Right atrium auricular region (tissue), 2 donors: ENCODE data around the gene ZNF423. TPM values are rescaled to one million over a fixed set of nuclear protein-coding genes. Genes with fewer than 3 reads are reported as not detected.

Experiments
- DNase-seq: peaks from one replicate; pipeline ENCODE4 v3.0.0-alpha.2; 2019; ENCODE audit warnings: low spot score
- H3K27ac ChIP-seq, 2 donors: fragments of 200-600 bp; sonication (generic); 1 replicate in 1 of 2; 2 replicates in 1 of 2; pipeline ENCODE4 v1.5.1; 2016 to 2019
- H3K27me3 ChIP-seq, 2 donors: fragments of 200-600 bp; sonication (generic); one replicate each; pipeline versions ENCODE4 v1.5.1 to v1.6.0; 2017 to 2019
- H3K36me3 ChIP-seq: fragments of 200-600 bp; sonication (generic); one replicate; pipeline ENCODE4 v1.5.1; 2016
- H3K4me1 ChIP-seq, 2 donors: fragments of 200-600 bp; sonication (generic); one replicate each; pipeline versions ENCODE4 v1.5.1 to v1.6.0; 2017 to 2019
- H3K4me3 ChIP-seq, 2 donors: fragments of 200-600 bp; sonication (generic); 1 replicate in 1 of 2; 2 replicates in 1 of 2; pipeline ENCODE4 v1.5.1; 2017 to 2019; ENCODE audit warnings: mild to moderate bottlenecking in 1 of 2, moderate library complexity in 1 of 2
- H3K9me3 ChIP-seq, 2 donors: fragments of 200-600 bp; sonication (generic); one replicate each; pipeline ENCODE4 v1.5.1; 2019
- CTCF ChIP-seq, 2 donors: fragments of 200-600 bp; sonication (generic); IDR thresholded peaks; one replicate each; pipeline ENCODE4 v1.5.1; 2019; ENCODE audit warnings: antibody characterized with exemption in 2 of 2
- total RNA-seq, 2 donors: library from RNA; depleted of rRNA; stranded (reverse); fragments of >200 nt; gene quantifications; one replicate each; pipeline ENCODE4 v1.1.0, GENCODE V29; 2016

The ZNF423 gene
- total RNA-seq, 2 donors from 2014 or later: 8.5 to 10.7 TPM

- TF ChIP-seq CTCF (IDR thresholded peaks at IDR 0.05): no peak
- H3K9me3 ChIP-seq: peaks cover 0 to 26% of the 10 kb centered on the region in 2 donors
- peaks cover 0 to 38% of the 10 kb centered on the region in 2 donors for H3K4me1 ChIP-seq
- H3K27me3 ChIP-seq: no peaks in the 10 kb centered on the region
- no peak for DNase-seq
- H3K4me3 ChIP-seq: no peak overlapping the region
- H3K27ac ChIP-seq: peak overlapping the region in 1 of 2 donors; percentile 33
- H3K36me3 ChIP-seq: no peaks in the 10 kb centered on the region
These were observed 212.3 kb downstream of the ZNF423 start for GRCh38 chr16:49643429-49644144.

DNA sequence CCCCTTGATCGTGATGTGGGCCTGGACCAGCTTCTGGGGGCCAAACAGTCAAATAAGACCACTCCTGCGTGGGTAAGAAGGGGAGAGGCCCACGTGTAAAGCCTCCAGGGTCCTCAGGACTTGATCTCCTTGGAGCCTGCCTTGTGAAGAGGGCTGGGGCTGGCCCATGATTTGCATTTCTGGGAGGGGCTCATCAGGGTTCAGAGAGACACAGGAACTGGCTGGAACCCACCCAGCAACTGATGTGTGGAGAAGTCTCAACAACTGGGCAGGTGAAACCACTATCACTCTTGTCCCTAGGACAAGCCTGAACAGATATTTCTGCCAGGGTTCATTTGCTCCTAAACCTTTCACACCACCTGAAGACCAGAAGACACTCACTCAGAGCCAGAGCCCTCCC, 214.7 kb downstream of the ZNF423 start:
- Histone ChIP-seq H3K36me3 (peaks cover under 1% of the 10 kb centered on the region), H3K4me1 (peaks cover 0 to 41% of the 10 kb centered on the region in 2 donors), H3K4me3 (no peak overlapping the region), H3K27me3 (no peaks in the 10 kb centered on the region), H3K27ac (no peak overlapping the region), H3K9me3 (peaks cover 0 to 5% of the 10 kb centered on the region in 2 donors)
- DNase-seq: no peak
- TF ChIP-seq CTCF (IDR thresholded peaks at IDR 0.05): no peak

DNA sequence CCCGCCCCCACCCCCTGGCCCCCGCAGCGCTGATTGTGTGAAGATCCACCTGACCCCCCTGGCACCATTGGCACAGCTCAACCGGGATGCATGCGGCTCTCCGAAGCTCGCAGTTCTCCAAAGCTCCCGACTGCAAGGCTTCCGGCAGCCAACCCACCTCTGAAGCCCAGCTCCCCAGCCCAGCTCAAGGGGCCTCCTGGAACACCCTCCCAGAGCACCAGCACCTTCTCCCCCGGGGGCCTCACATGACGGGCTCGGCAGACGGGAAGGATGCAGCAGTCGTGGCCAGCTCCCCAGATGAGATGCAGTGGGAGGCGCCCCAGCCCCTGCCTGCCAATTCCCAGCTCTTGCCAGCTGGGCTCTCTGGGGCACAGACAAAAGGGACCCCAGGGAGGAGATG, 215.3 kb downstream of the ZNF423 start:
- peak overlapping the region; percentile 5 to 61 for H3K27ac ChIP-seq
- H3K27me3 ChIP-seq: no peaks in the 10 kb centered on the region
- no peak for DNase-seq
- no peak for TF ChIP-seq CTCF (IDR thresholded peaks at IDR 0.05)
- H3K4me1 ChIP-seq: peaks cover 0 to 41% of the 10 kb centered on the region in 2 donors
- no peaks in the 10 kb centered on the region for H3K9me3 ChIP-seq
- peaks cover 7% of the 10 kb centered on the region for H3K36me3 ChIP-seq
- H3K4me3 ChIP-seq: no peak overlapping the region

- DNase-seq: no peak
- Histone ChIP-seq H3K27me3 (no peaks in the 10 kb centered on the region), H3K27ac (peak overlapping the region; percentile 5 to 61), H3K4me3 (no peak overlapping the region), H3K36me3 (peaks cover 14% of the 10 kb centered on the region), H3K9me3 (no peaks in the 10 kb centered on the region), H3K4me1 (peaks cover 0 to 41% of the 10 kb centered on the region in 2 donors)
- TF ChIP-seq CTCF (IDR thresholded peaks at IDR 0.05): no peak
These were observed 216.0 kb downstream of the ZNF423 start for GRCh38 chr16:49639739-49640431.

- DNase-seq: no peak
- peaks cover 0 to 38% of the 10 kb centered on the region in 2 donors for H3K4me1 ChIP-seq
- H3K36me3 ChIP-seq: peaks cover 14% of the 10 kb centered on the region
- TF ChIP-seq CTCF (IDR thresholded peaks at IDR 0.05): no peak
- H3K9me3 ChIP-seq: no peaks in the 10 kb centered on the region
- no peaks in the 10 kb centered on the region for H3K27me3 ChIP-seq
- H3K4me3 ChIP-seq: no peak overlapping the region
- peak overlapping the region in 1 of 2 donors; percentile 61 for H3K27ac ChIP-seq
These were observed 217.0 kb downstream of the ZNF423 start for GRCh38 chr16:49638673-49639610.
